GM20431 (cell line): ENCODE measurements around the gene MB.

Experiments used
- in situ Hi-C: fragments of 300-500 bp; cut with MseI, MboI; formaldehyde crosslinking; loops from one replicate; pipeline ENCODE4 v1.15.0; 2020; ENCODE audit warnings: low sequenced_read_pairs; ENCODE audit not compliant: unreplicated experiment

The MB gene

GRCh38 chr22:35560366-35560765, 56.8 kb downstream of the MB start:
- in situ Hi-C loops = no loop called here

- in situ Hi-C loops = no loop called here
These were observed 57.6 kb downstream of the MB start for GRCh38 chr22:35559354-35560005.

GRCh38 chr22:35558719-35559118, 58.4 kb downstream of the MB start:
- in situ Hi-C loops = no loop called here

- in situ Hi-C loops = no loop called here
These were observed 59.1 kb downstream of the MB start for GRCh38 chr22:35558031-35558430.
